ENCODE data around the gene IL12B. TPM values are rescaled to one million over a fixed set of nuclear protein-coding genes. Genes with fewer than 3 reads are reported as not detected.
A peak's percentile ranks its signal among the peaks of the same experiment; 100 is the strongest.
"Not testable (repeated sequence)": the region's sequence is repeated elsewhere in the genome, so short reads cannot be mapped to it uniquely, and the experiment has no call there.

The IL12B gene
- not detected in 2 replicates for total RNA-seq

DNA sequence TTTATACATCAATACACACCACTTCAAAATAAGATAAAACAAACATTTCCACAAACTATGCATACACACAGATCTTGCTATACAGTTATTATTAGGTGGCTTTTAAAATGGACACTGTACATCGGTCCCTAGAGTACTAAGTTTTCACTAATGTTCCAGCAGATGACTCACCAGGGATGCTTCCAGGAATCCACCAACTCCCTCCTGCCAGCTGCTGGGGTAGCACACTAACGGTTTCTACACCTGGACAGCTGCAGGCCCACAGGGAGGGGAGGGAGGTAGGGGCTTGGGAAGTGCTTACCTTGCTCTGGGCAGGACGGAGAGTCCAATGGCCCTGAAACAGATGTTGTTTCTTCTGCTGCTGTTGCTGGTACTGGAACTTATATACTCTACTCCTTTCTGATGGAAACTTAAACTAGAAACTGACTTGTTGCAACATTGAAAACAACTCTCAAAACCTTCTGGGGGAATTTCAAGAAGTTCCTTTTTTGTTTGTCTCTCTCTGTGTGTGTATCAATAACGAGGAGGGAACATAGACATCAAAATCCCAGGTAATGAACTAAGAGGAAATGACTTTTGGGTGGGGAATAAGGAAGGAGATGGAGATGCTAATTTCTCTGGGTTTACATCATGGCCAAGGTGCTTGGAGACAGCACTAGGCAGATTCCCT, at the start of gene IL12B:
Gene IL12B, minus strand, starts transcription at position 357 of the 670 bp plus-strand sequence. CDS start 3,705 bp downstream, outside the sequence.
- no peaks in the 10 kb centered on the region for H3K9me3 Mint-ChIP-seq
- H3K27ac Mint-ChIP-seq = no peak within 1 kb of the TSS
- peaks cover 23% of the 10 kb centered on the region for H3K4me1 Mint-ChIP-seq (ENCODE audit: low read depth)
- peak within 1 kb of the TSS; percentile 54 for H3K4me3 Mint-ChIP-seq (ENCODE audit: low read depth)
- intact Hi-C loops (cut with micrococcal nuclease) = loop anchor here (5.0 kb wide), 3 partner anchors 187 to 657 kb away; partner anchors contain the start of gene ADRA1B
- no peak for DNase-seq (ENCODE audit: low spot score)
- no peaks in the 10 kb centered on the region for H3K36me3 Mint-ChIP-seq (ENCODE audit: low read depth)
- peaks cover 42% of the 10 kb centered on the region for H3K27me3 Mint-ChIP-seq (ENCODE audit: low read depth)

DNA sequence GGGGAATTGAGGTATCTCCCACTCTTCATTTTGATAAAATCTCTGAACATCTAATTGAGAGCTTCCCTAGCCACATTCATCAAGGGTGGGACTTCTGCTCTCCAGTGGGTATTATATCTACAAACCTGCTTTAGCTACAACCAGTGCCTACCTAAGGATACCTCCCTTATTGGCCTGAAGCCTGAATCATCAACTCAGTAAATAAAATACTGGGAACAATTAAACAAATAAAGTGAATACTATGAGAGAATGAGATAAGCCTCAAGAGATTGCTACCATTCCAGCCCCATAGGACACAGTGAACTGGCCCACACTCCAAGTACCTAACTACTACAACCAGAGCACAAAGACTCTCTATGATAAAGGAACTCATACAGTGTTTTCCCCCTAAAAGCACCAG, 47.4 kb upstream of the IL12B start:
- H3K4me1 Mint-ChIP-seq (ENCODE audit: low read depth) = no peaks in the 10 kb centered on the region
- H3K36me3 Mint-ChIP-seq (ENCODE audit: low read depth) = no peaks in the 10 kb centered on the region
- H3K27ac Mint-ChIP-seq = no peak overlapping the region
- H3K4me3 Mint-ChIP-seq (ENCODE audit: low read depth) = no peak overlapping the region
- intact Hi-C loops (cut with micrococcal nuclease) = no loop called here
- peaks cover 56% of the 10 kb centered on the region for H3K9me3 Mint-ChIP-seq
- peaks cover 13% of the 10 kb centered on the region for H3K27me3 Mint-ChIP-seq (ENCODE audit: low read depth)
- DNase-seq (ENCODE audit: low spot score) = no peak

DNA sequence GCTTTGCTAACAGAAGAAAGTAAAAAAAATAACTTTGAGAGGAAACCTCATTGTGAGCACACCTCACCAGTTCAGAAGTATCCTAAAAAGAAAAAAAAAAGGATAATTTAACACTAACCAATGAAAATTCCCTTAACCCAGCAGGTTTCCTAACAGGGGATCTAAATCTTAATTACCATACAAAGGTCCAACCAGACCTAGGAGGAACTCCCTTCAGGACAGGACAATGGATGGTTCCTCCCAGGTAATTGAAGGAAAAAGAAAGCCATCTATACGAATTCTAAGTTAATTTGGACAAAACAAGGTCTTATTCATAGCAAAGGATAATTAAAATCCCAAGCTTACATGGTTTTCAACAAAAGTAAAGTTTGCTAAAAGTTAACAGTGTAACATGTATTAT, 37.6 kb upstream of the IL12B start:
- intact Hi-C loops (cut with micrococcal nuclease); DNase-seq (ENCODE audit: low spot score); H3K9me3 Mint-ChIP-seq; H3K36me3 Mint-ChIP-seq (ENCODE audit: low read depth); H3K4me3 Mint-ChIP-seq (ENCODE audit: low read depth); H3K4me1 Mint-ChIP-seq (ENCODE audit: low read depth); H3K27ac Mint-ChIP-seq: not testable (repeated sequence)
- peaks cover 33% of the 10 kb centered on the region for H3K27me3 Mint-ChIP-seq (ENCODE audit: low read depth)

DNA sequence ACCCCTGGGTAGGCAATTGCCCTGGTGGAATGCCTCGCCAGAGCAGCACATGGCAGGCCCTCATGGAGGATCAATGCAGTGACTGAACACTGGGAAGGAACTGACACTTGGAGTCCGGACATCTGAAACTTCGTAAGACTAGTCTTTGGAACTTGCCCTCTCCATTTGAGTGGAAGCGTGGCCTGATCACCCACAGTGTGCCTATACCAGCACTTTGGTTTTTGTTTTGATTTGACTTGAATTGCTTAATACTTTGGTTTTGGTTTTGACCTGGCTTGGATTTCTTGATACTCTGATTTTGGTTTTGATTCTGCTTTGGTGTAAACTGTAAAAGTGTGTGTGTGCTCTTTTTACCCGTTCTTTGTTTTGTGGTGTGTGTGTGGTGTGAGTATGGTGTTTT, 36.5 kb upstream of the IL12B start:
- H3K4me3 Mint-ChIP-seq (ENCODE audit: low read depth); H3K27ac Mint-ChIP-seq; H3K4me1 Mint-ChIP-seq (ENCODE audit: low read depth); intact Hi-C loops (cut with micrococcal nuclease); H3K36me3 Mint-ChIP-seq (ENCODE audit: low read depth); DNase-seq (ENCODE audit: low spot score); H3K9me3 Mint-ChIP-seq: not testable (repeated sequence)
- peaks cover 31% of the 10 kb centered on the region for H3K27me3 Mint-ChIP-seq (ENCODE audit: low read depth)

DNA sequence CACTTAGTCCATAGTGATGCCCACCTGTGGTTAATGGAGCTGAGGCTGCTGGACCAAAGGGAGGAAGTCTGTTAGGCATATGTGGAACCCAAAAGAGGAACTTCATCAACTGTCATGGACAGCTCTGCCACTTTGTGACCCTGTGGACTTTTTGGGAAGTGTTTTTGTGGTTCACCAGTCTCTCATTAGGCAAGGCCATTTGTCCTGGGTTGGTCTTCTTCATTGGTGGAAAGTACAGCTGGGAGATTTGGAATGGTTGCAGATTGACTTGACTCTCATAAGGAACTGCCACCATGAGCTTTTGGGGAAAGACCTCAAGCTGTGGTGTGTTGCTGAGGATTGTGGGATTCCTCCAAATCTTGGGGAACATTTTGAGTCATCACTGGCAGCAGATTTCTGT, 31.9 kb upstream of the IL12B start:
- H3K4me1 Mint-ChIP-seq (ENCODE audit: low read depth) = peaks cover 4% of the 10 kb centered on the region
- peaks cover 30% of the 10 kb centered on the region for H3K27me3 Mint-ChIP-seq (ENCODE audit: low read depth)
- H3K9me3 Mint-ChIP-seq = no peaks in the 10 kb centered on the region
- no peak overlapping the region for H3K27ac Mint-ChIP-seq
- no peak for DNase-seq (ENCODE audit: low spot score)
- H3K4me3 Mint-ChIP-seq (ENCODE audit: low read depth) = no peak overlapping the region
- intact Hi-C loops (cut with micrococcal nuclease) = no loop called here
- no peaks in the 10 kb centered on the region for H3K36me3 Mint-ChIP-seq (ENCODE audit: low read depth)

DNA sequence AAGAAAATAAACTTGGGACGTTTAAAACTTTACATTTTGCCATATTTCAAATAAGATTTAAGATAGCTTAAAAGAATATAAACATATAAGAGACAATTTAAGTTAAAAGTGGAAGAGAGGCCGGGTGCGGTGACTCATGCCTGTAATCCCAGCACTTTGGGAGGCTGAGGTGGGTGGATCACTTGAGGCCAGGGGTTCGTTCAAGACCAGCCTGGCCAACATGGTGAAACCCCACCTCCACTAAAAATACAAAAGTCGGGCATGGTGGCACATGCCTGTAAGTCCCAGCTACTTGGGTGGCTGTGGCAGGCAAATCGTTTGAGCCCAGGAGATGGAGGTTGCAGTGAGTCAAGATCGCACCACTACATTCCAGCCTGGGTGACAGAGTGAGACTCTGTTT, 29.6 kb upstream of the IL12B start:
- H3K27ac Mint-ChIP-seq; H3K36me3 Mint-ChIP-seq (ENCODE audit: low read depth); H3K4me3 Mint-ChIP-seq (ENCODE audit: low read depth); DNase-seq (ENCODE audit: low spot score); H3K4me1 Mint-ChIP-seq (ENCODE audit: low read depth); intact Hi-C loops (cut with micrococcal nuclease); H3K9me3 Mint-ChIP-seq: not testable (repeated sequence)
- peaks cover 35% of the 10 kb centered on the region for H3K27me3 Mint-ChIP-seq (ENCODE audit: low read depth)

DNA sequence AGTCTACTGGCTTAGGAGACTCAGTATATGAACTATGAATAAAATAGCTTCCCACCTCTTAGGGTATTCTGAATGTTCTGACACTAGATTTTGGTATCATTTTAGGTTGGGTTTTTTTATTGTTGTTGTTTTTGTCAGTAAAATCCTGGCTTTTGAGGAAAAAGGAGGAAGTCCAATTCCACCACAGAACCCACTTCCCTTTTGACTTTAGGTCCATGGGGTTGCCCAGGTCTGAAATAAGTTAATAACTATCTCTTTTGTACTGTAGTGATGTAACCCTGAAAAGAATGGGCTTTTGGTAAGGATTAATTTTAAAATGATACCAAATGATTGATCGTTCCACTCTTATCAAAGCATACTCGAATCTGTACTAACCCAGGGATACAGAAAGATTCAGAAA, 29.1 kb upstream of the IL12B start:
- Mint-ChIP-seq H3K9me3 (no peaks in the 10 kb centered on the region), H3K36me3 (ENCODE audit: low read depth) (no peaks in the 10 kb centered on the region), H3K4me1 (ENCODE audit: low read depth) (peaks cover 1% of the 10 kb centered on the region), H3K27ac (no peak overlapping the region), H3K4me3 (ENCODE audit: low read depth) (no peak overlapping the region), H3K27me3 (ENCODE audit: low read depth) (peaks cover 30% of the 10 kb centered on the region)
- intact Hi-C loops (cut with micrococcal nuclease) = no loop called here
- DNase-seq (ENCODE audit: low spot score) = no peak

DNA sequence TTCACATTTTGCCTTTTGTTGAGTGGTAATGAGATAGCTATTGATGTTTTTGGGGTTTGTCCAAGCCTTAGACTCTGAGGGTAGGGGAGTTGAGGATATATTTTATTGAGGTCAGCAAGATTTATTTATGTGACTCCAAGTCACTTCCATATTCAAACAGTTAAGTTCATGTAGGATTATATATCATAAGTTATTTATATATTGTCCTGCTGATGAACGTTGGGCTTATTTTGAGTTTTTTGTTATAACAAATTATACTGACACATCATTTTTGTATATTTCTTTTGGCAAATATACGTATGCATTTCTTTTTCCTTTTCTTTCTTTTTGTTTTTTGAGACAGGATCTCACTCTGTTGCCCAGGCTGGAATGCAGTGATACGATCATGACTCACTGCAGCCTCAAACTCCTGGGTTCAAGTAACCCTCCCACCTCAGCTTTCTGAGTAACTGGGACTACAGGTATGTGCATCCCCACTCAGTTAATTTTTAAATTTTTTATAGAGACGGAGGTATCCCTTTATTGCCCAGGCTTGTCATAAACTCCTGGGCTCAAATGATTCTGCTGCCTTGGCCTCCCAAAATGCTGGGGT, 23.5 kb upstream of the IL12B start:
- no peaks in the 10 kb centered on the region for H3K9me3 Mint-ChIP-seq
- H3K4me3 Mint-ChIP-seq (ENCODE audit: low read depth) = no peak overlapping the region
- DNase-seq (ENCODE audit: low spot score) = no peak
- H3K36me3 Mint-ChIP-seq (ENCODE audit: low read depth) = no peaks in the 10 kb centered on the region
- peaks cover 46% of the 10 kb centered on the region for H3K27me3 Mint-ChIP-seq (ENCODE audit: low read depth)
- no peak overlapping the region for H3K27ac Mint-ChIP-seq
- H3K4me1 Mint-ChIP-seq (ENCODE audit: low read depth) = peaks cover 6% of the 10 kb centered on the region
- intact Hi-C loops (cut with micrococcal nuclease) = no loop called here

DNA sequence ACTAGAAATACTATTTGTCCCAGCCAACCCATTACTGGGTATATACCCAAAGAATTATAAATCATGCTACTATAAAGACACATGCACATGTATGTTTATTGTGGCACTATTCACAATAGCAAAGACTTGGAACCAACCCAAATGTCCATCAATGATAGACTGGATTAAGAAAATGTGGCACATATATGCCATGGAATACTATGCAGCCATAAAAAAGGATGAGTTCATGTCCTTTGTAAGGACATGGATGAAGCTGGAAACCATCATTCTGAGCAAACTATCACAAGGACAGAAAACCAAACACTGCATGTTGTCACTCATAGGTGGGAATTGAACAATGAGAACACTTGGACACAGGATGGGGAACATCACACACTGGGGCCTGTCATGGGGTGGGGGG, 20.4 kb upstream of the IL12B start:
- H3K4me1 Mint-ChIP-seq (ENCODE audit: low read depth); H3K36me3 Mint-ChIP-seq (ENCODE audit: low read depth); H3K27ac Mint-ChIP-seq; DNase-seq (ENCODE audit: low spot score); intact Hi-C loops (cut with micrococcal nuclease); H3K4me3 Mint-ChIP-seq (ENCODE audit: low read depth); H3K9me3 Mint-ChIP-seq: not testable (repeated sequence)
- peaks cover 38% of the 10 kb centered on the region for H3K27me3 Mint-ChIP-seq (ENCODE audit: low read depth)

DNA sequence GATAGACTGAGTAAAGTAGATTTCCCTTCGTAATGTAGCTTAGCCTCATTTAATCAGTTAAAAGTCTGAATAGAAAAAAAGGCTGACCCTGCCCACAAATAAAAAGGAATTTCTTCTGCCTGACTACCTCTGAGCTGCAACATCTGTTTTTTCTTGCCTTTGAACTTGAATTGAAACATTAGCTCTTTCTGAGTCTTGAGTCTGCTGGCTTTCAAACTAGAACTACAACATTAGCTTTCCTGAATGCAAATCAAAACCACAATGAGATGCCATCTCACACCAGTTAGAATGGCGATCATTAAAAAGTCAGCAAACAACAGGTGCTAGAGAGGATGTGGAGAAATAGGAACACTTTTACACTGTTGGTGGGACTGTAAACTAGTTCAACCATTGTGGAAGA, 19.9 kb upstream of the IL12B start:
- H3K27ac Mint-ChIP-seq; intact Hi-C loops (cut with micrococcal nuclease); H3K9me3 Mint-ChIP-seq; H3K4me3 Mint-ChIP-seq (ENCODE audit: low read depth); H3K36me3 Mint-ChIP-seq (ENCODE audit: low read depth); DNase-seq (ENCODE audit: low spot score); H3K4me1 Mint-ChIP-seq (ENCODE audit: low read depth): not testable (repeated sequence)
- H3K27me3 Mint-ChIP-seq (ENCODE audit: low read depth) = peaks cover 42% of the 10 kb centered on the region

DNA sequence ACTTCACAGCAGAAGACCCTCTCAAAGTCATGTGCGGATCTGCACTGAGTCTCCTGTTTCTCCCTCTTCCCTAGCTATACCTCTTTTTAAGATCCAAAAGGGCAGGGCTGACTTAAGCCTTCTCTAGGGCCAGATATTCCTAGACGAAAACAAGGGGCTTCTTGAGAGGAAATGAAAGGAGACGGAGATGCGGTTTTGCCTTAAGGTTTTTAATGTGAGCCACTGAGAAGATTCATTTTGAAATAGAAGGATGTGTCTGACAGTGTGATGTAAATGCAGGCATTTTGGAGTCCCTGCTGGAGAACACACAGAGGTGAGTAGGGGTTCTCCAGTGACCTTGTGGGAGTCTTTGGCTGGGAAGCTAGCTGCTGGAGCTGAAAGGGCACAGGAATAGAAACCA, 15.6 kb upstream of the IL12B start:
- intact Hi-C loops (cut with micrococcal nuclease) = no loop called here
- no peak for DNase-seq (ENCODE audit: low spot score)
- Mint-ChIP-seq H3K27me3 (ENCODE audit: low read depth) (peaks cover 33% of the 10 kb centered on the region), H3K9me3 (peaks cover 11% of the 10 kb centered on the region), H3K4me1 (ENCODE audit: low read depth) (peaks cover 25% of the 10 kb centered on the region), H3K36me3 (ENCODE audit: low read depth) (peaks cover 4% of the 10 kb centered on the region), H3K4me3 (ENCODE audit: low read depth) (no peak overlapping the region), H3K27ac (no peak overlapping the region)

DNA sequence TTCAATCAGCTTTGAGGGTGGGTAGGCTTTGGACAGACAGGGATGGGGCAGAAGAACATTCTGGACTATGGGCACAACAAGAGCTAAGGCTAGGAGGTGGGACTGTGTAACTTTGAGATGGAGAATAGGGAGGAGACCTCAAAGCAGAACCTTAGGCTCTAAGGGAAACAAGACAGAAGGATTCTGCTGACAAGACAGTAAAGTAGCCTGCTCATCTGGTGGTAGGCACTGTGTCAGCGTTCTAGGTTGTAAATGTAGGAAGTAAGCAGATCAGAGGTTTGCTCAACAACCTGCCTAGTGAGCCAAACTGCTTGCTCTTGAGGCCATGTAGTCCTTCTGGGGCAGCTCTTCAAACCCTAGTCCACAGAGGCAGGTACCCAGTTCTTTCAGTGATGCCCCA, 15.0 kb upstream of the IL12B start:
- peaks cover 4% of the 10 kb centered on the region for H3K36me3 Mint-ChIP-seq (ENCODE audit: low read depth)
- H3K4me3 Mint-ChIP-seq (ENCODE audit: low read depth) = no peak overlapping the region
- H3K9me3 Mint-ChIP-seq = peaks cover 11% of the 10 kb centered on the region
- H3K4me1 Mint-ChIP-seq (ENCODE audit: low read depth) = peaks cover 29% of the 10 kb centered on the region
- H3K27ac Mint-ChIP-seq = no peak overlapping the region
- H3K27me3 Mint-ChIP-seq (ENCODE audit: low read depth) = peaks cover 33% of the 10 kb centered on the region
- no peak for DNase-seq (ENCODE audit: low spot score)
- intact Hi-C loops (cut with micrococcal nuclease) = no loop called here

DNA sequence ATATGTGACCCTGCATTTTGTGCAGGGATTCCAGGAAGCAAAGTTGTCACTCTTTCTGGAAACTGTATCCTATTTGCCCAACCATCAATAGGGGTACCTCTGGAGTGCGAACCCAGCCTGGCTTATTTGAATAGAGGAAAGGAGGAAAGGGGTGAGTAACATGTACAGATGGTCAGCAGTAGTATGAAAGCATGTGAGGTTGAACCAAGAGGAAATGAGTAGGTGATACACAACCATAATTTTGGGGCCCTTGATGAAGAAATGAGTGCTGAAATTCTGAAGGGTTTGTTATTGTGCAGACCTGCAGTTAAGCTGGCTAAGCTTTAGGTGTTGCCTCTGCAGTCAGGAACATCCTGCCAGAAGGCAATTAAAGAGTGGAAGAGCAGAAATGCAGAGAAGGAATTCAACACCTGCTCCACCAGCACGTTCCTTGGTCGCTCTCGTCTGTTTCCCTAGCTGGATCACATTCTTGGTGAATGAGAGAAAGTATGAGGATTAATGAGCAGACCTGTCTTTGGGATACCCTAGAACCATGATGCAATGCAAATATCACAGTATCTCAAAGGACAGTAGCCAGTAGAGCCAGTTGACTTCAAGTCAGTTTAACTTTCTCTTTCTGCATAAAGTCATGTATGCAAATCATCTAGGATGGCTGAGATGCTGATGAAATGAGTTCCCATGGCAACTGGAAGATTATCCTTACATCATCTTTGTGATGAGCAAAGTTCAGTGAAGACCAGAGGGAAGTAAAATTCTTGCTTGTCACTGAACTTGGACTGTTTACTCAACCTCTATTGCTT, 13.2 kb upstream of the IL12B start:
- no peak for DNase-seq (ENCODE audit: low spot score)
- no peak overlapping the region for H3K27ac Mint-ChIP-seq
- H3K36me3 Mint-ChIP-seq (ENCODE audit: low read depth) = peaks cover 4% of the 10 kb centered on the region
- intact Hi-C loops (cut with micrococcal nuclease) = loop anchor here (5.0 kb wide), 1 partner anchor 434 kb away; no protein-coding TSS in a partner anchor
- peaks cover 18% of the 10 kb centered on the region for H3K9me3 Mint-ChIP-seq
- H3K27me3 Mint-ChIP-seq (ENCODE audit: low read depth) = peaks cover 22% of the 10 kb centered on the region
- H3K4me1 Mint-ChIP-seq (ENCODE audit: low read depth) = peaks cover 35% of the 10 kb centered on the region
- no peak overlapping the region for H3K4me3 Mint-ChIP-seq (ENCODE audit: low read depth)
